KOPT-K1 (cell line): ENCODE data around the gene GARIN5B.

ENCODE experiments used
- H3K27ac ChIP-seq: fragments of 200-600 bp; sonication (generic); 2 replicates; pipeline ENCODE4 v1.5.1; 2016; ENCODE audit warnings: antibody characterized with exemption, mild to moderate bottlenecking, low read depth, low read length; ENCODE audit not compliant: poor library complexity, severe bottlenecking
- H3K36me3 ChIP-seq: fragments of 200-600 bp; sonication (generic); 2 replicates; pipeline ENCODE4 v1.5.1; 2017; ENCODE audit warnings: antibody characterized with exemption, mild to moderate bottlenecking, low read length, moderate library complexity; ENCODE audit not compliant: insufficient read depth
- H3K9me3 ChIP-seq: fragments of 200-600 bp; sonication (generic); 2 replicates; pipeline ENCODE4 v1.5.1; 2017; ENCODE audit warnings: antibody characterized with exemption, low read length, mild to moderate bottlenecking; ENCODE audit not compliant: insufficient read depth, poor library complexity, severe bottlenecking

GARIN5B gene

GRCh38 chr19:55382522-55383054 lies 19.5 kb upstream of the GARIN5B start:
- Histone ChIP-seq H3K36me3 (peaks cover 16% of the 10 kb centered on the region), H3K9me3 (no peaks in the 10 kb centered on the region), H3K27ac (peak overlapping the region; percentile 56)

GRCh38 chr19:55382013-55382412 lies 19.0 kb upstream of the GARIN5B start:
- H3K27ac ChIP-seq, result no peak overlapping the region
- H3K36me3 ChIP-seq, result peaks cover 11% of the 10 kb centered on the region
- no peaks in the 10 kb centered on the region for H3K9me3 ChIP-seq

- Histone ChIP-seq H3K9me3 (no peaks in the 10 kb centered on the region), H3K27ac (no peak overlapping the region), H3K36me3 (no peaks in the 10 kb centered on the region)
Measured at GRCh38 chr19:55379174-55379573, 16.1 kb upstream of the GARIN5B start.

GRCh38 chr19:55377356-55378131 lies 14.5 kb upstream of the GARIN5B start:
- no peaks in the 10 kb centered on the region for H3K9me3 ChIP-seq
- H3K27ac ChIP-seq, result no peak overlapping the region
- H3K36me3 ChIP-seq, result no peaks in the 10 kb centered on the region

- Histone ChIP-seq H3K36me3 (no peaks in the 10 kb centered on the region), H3K27ac (no peak within 1 kb of the TSS), H3K9me3 (no peaks in the 10 kb centered on the region)
Measured at GRCh38 chr19:55376241-55376933, 13.3 kb upstream of the GARIN5B start, which contains the start of gene TMEM190. TMEM190 (plus strand) TSS chr19:55376826; CDS start chr19:55376854, 28 bp downstream.

GRCh38 chr19:55373993-55374757 lies 11.1 kb upstream of the GARIN5B start:
- H3K9me3 ChIP-seq, result no peaks in the 10 kb centered on the region
- no peaks in the 10 kb centered on the region for H3K36me3 ChIP-seq
- no peak overlapping the region for H3K27ac ChIP-seq

- no peak overlapping the region for H3K27ac ChIP-seq
- H3K36me3 ChIP-seq, result no peaks in the 10 kb centered on the region
- no peaks in the 10 kb centered on the region for H3K9me3 ChIP-seq
Measured at GRCh38 chr19:55373306-55373992, 10.4 kb upstream of the GARIN5B start.

- no peaks in the 10 kb centered on the region for H3K9me3 ChIP-seq
- H3K27ac ChIP-seq, result no peak overlapping the region
- H3K36me3 ChIP-seq, result no peaks in the 10 kb centered on the region
Measured at GRCh38 chr19:55372316-55373081, 9.4 kb upstream of the GARIN5B start.

GRCh38 chr19:55370305-55370988 lies 7.4 kb upstream of the GARIN5B start, which contains the start of gene IL11:
IL11 (minus strand) TSS chr19:55370463; CDS start chr19:55370310, 153 bp downstream.
- Histone ChIP-seq H3K9me3 (no peaks in the 10 kb centered on the region), H3K27ac (no peak within 1 kb of the TSS), H3K36me3 (no peaks in the 10 kb centered on the region)

GRCh38 chr19:55369653-55370304 lies 6.7 kb upstream of the GARIN5B start:
- no peaks in the 10 kb centered on the region for H3K36me3 ChIP-seq
- no peaks in the 10 kb centered on the region for H3K9me3 ChIP-seq
- H3K27ac ChIP-seq, result no peak overlapping the region

DNA sequence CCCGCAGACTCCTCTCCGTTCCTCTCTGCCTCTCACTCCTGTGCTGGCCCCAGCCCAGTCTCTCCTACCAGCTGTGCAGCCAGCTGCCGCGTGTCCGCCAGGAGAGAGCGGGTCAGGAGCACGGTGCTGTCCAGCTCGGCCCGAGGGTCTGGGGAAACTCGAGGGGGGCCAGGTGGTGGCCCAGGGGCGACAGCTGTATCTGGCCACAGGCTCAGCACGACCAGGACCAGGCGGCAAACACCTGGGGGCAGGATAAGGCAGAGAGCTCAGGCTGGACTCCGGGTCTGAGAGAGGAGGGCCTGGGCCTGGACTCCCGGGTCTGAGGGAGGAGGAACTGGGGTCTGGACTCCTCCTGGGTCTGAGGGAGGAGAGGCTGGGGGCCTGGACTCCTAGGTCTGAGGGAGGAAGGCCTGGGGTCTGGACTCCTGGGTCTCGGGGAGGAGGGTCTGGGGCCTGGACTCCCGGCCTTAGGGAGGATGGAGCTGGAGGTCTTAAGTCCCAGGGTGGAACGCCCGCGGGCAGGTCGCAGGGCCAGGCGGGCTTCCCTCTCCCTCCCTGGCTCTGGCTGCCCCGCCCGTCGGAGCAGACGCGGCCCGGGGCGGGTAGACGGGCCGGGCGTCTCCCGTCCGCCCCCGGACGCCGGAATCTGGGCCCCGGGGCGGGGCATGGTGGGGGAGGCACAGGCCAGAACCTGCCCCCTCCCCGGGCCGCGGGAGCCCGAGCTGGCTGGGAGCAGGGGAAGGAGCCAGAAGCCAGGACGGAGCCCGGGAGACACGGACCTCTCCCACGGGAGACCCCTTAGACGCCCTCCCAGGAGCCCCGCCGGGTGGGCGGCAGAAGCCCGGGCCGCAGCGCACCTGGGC lies 5.9 kb upstream of the GARIN5B start:
- no peak overlapping the region for H3K27ac ChIP-seq

DNA sequence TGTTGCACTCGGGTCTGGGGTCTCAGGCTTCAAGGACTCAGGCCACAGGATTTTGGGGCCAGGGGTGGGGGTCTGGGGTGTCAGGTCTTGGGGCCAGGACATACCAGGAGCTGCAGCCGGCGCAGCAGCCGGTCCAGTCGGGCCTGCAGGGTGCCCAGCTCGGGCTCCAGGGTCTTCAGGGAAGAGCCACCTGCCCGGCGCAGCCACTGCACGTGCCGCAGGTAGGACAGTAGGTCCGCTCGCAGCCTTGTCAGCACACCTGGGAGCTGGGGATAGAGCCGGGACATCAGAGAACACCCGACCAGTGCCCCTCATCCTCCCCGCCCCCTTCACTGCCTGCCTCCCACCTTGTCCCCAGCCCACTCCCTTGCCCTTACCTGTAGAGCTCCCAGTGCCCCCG lies 5.0 kb upstream of the GARIN5B start:
- Histone ChIP-seq H3K9me3 (no peaks in the 10 kb centered on the region), H3K36me3 (no peaks in the 10 kb centered on the region), H3K27ac (no peak overlapping the region)

More for the DNA sequence above, 5.9 kb upstream of the GARIN5B start:
- Histone ChIP-seq H3K9me3 (no peaks in the 10 kb centered on the region), H3K36me3 (no peaks in the 10 kb centered on the region)
